ENCODE results near the gene RHBDL3.

GRCh38 chr17:32286518-32286900, 20.9 kb downstream of the RHBDL3 start:
- TF ChIP-seq CTCF (IDR thresholded peaks at IDR 0.05) (no peak), POLR2A (IDR thresholded peaks at IDR 0.05) (no peak)

All from right lobe of liver (tissue), 4 donors.